Measurements from ENCODE around the gene ANKRD16. TPM values are rescaled to one million over a fixed set of nuclear protein-coding genes. Genes with fewer than 3 reads are reported as not detected.
"Not testable (repeated sequence)": the region's sequence is repeated elsewhere in the genome, so short reads cannot be mapped to it uniquely, and the experiment has no call there.

Gene ANKRD16
- polyA plus RNA-seq, 4 donors = 10.2 to 15.5 (median 11.5) TPM

GRCh38 chr10:5877041-5877440 is 12.7 kb downstream of the ANKRD16 start:
- DNase-seq (ENCODE audit: low read depth in 4 of 4, low spot score in 2 of 4) = not testable (repeated sequence)

- DNase-seq (ENCODE audit: low read depth in 4 of 4, low spot score in 2 of 4) = no peak
Measured at GRCh38 chr10:5876181-5876768, 13.4 kb downstream of the ANKRD16 start.

- DNase-seq (ENCODE audit: low read depth in 4 of 4, low spot score in 2 of 4) = peak in 2 of 4 donors; percentile 69 to 73
Measured at GRCh38 chr10:5873515-5873995, 16.1 kb downstream of the ANKRD16 start.

GRCh38 chr10:5871596-5871995 is 18.1 kb downstream of the ANKRD16 start:
- no peak for DNase-seq (ENCODE audit: low read depth in 4 of 4, low spot score in 2 of 4)

- no peak for DNase-seq (ENCODE audit: low read depth in 4 of 4, low spot score in 2 of 4)
Measured at GRCh38 chr10:5869156-5869555, 20.5 kb downstream of the ANKRD16 start.

GRCh38 chr10:5868383-5868782 is 21.3 kb downstream of the ANKRD16 start:
- DNase-seq (ENCODE audit: low read depth in 4 of 4, low spot score in 2 of 4) = not testable (repeated sequence)

GRCh38 chr10:5867091-5867615 is 22.5 kb downstream of the ANKRD16 start:
- DNase-seq (ENCODE audit: low read depth in 4 of 4, low spot score in 2 of 4) = not testable (repeated sequence)

- not testable (repeated sequence) for DNase-seq (ENCODE audit: low read depth in 4 of 4, low spot score in 2 of 4)
Measured at GRCh38 chr10:5866451-5867081, 23.1 kb downstream of the ANKRD16 start.

GRCh38 chr10:5862981-5863685 is 26.6 kb downstream of the ANKRD16 start:
- DNase-seq (ENCODE audit: low read depth in 4 of 4, low spot score in 2 of 4) = not testable (repeated sequence)

GRCh38 chr10:5862360-5862961 is 27.2 kb downstream of the ANKRD16 start:
- DNase-seq (ENCODE audit: low read depth in 4 of 4, low spot score in 2 of 4) = no peak

- no peak for DNase-seq (ENCODE audit: low read depth in 4 of 4, low spot score in 2 of 4)
Measured at GRCh38 chr10:5860066-5860465, 29.6 kb downstream of the ANKRD16 start.

GRCh38 chr10:5858811-5859210 is 30.9 kb downstream of the ANKRD16 start:
- DNase-seq (ENCODE audit: low read depth in 4 of 4, low spot score in 2 of 4) = no peak

- no peak for DNase-seq (ENCODE audit: low read depth in 4 of 4, low spot score in 2 of 4)
Measured at GRCh38 chr10:5856701-5857004, 33.0 kb downstream of the ANKRD16 start.

- DNase-seq (ENCODE audit: low read depth in 4 of 4, low spot score in 2 of 4) = no peak
Measured at GRCh38 chr10:5855979-5856700, 33.6 kb downstream of the ANKRD16 start.

GRCh38 chr10:5854131-5854475 is 35.6 kb downstream of the ANKRD16 start:
- no peak for DNase-seq (ENCODE audit: low read depth in 4 of 4, low spot score in 2 of 4)

GRCh38 chr10:5846667-5847066 is 43.0 kb downstream of the ANKRD16 start:
- DNase-seq (ENCODE audit: low read depth in 4 of 4, low spot score in 2 of 4) = not testable (repeated sequence)

GRCh38 chr10:5844345-5845055 is 45.2 kb downstream of the ANKRD16 start:
- DNase-seq (ENCODE audit: low read depth in 4 of 4, low spot score in 2 of 4) = no peak

- no peak for DNase-seq (ENCODE audit: low read depth in 4 of 4, low spot score in 2 of 4)
Measured at GRCh38 chr10:5843686-5844344, 45.9 kb downstream of the ANKRD16 start.

GRCh38 chr10:5841965-5842364 is 47.7 kb downstream of the ANKRD16 start:
- no peak for DNase-seq (ENCODE audit: low read depth in 4 of 4, low spot score in 2 of 4)

Measured in left renal cortex interstitium (tissue), 4 donors.